CD4-positive, alpha-beta T cell (primary cell): ENCODE measurements around the gene TROAP. TPM values are rescaled to one million over a fixed set of nuclear protein-coding genes. Genes with fewer than 3 reads are reported as not detected.

Source experiments
- ATAC-seq: fragments of 200-7000 bp; cut with Tn5 transposase; one replicate; pipeline ENCODE4 v1.10.0; 2022; ENCODE audit warnings: mild to moderate bottlenecking; ENCODE audit not compliant: poor library complexity
- CTCF ChIA-PET: fragments of 350-600 bp; sonication (Branson Sonifier 250); formaldehyde crosslinking; loops from one replicate; lab custom pipeline; 2021; ENCODE audit warnings: antibody characterized with exemption, inconsistent platforms; lab: Charles Lee
- POLR2A ChIA-PET: fragments of 350-600 bp; sonication (Branson Sonifier 250); formaldehyde crosslinking; loops from one replicate; lab custom pipeline; 2021; ENCODE audit warnings: antibody characterized with exemption, inconsistent platforms; lab: Charles Lee
- DNase-seq, 14 experiments: peaks; one replicate each; pipeline ENCODE4 v3.0.0-alpha.2; 2013 to 2020; ENCODE audit warnings: mixed read lengths in 2 of 14
- H3K27ac ChIP-seq, 2 donors: one replicate each; pipeline versions ENCODE4 v1.5.1 to v1.7.0; 2013; ENCODE audit warnings: low read length in 2 of 2, low read depth in 1 of 2, mild to moderate bottlenecking in 1 of 2
- H3K27me3 ChIP-seq, 2 experiments: 1 replicate in 1 of 2; 2 replicates in 1 of 2; pipeline versions ENCODE4 v1.6.1 to v1.7.0; 2013; ENCODE audit warnings: low read length in 2 of 2, control low read depth in 1 of 2, mild to moderate bottlenecking in 1 of 2, moderate library complexity in 1 of 2; ENCODE audit not compliant: insufficient read depth in 2 of 2, control insufficient read depth in 1 of 2
- H3K36me3 ChIP-seq: one replicate; pipeline ENCODE4 v1.6.1; 2013; ENCODE audit warnings: low read length, control low read depth; ENCODE audit not compliant: insufficient read depth
- H3K4me1 ChIP-seq: one replicate; pipeline ENCODE4 v1.6.1; 2013; ENCODE audit warnings: low read length, control low read depth; ENCODE audit not compliant: insufficient read depth
- H3K4me3 ChIP-seq: one replicate; pipeline ENCODE4 v1.5.1; 2013; ENCODE audit warnings: mild to moderate bottlenecking, low read length, moderate library complexity
- H3K9me3 ChIP-seq, 2 experiments: 1 replicate in 1 of 2; 2 replicates in 1 of 2; pipeline versions ENCODE4 v1.6.1 to v1.7.0; 2013; ENCODE audit warnings: low read length in 2 of 2, mild to moderate bottlenecking in 2 of 2, control low read depth in 1 of 2, moderate library complexity in 1 of 2; ENCODE audit not compliant: control insufficient read depth in 1 of 2, insufficient read depth in 1 of 2
- H3K27ac Mint-ChIP-seq: one replicate; pipeline ENCODE4 v1.8.0; 2020; ENCODE audit warnings: mixed read lengths
- H3K27me3 Mint-ChIP-seq: one replicate; pipeline ENCODE4 v1.8.0; 2021; ENCODE audit warnings: mixed read lengths
- H3K36me3 Mint-ChIP-seq: one replicate; pipeline ENCODE4 v1.8.0; 2021; ENCODE audit warnings: low read depth, mixed read lengths
- H3K4me1 Mint-ChIP-seq: one replicate; pipeline ENCODE4 v1.8.0; 2021; ENCODE audit warnings: low read depth, mixed read lengths
- H3K4me3 Mint-ChIP-seq: one replicate; pipeline ENCODE4 v1.8.0; 2020; ENCODE audit warnings: mild to moderate bottlenecking, mixed read lengths
- H3K9me3 Mint-ChIP-seq: one replicate; pipeline ENCODE4 v1.8.0; 2020; ENCODE audit warnings: mixed read lengths
- intact Hi-C, 2 experiments: fragments of 100-400 bp; cut with DNase I in 1 of 2; cut with micrococcal nuclease in 1 of 2; formaldehyde crosslinking; loops; one replicate each; pipeline versions ENCODE4 v1.15.1 to v1.9.0; 2023 to 2025; cut with DNase I, micrococcal nuclease
- total RNA-seq, 174 experiments: library from RNA in 2 of 174; stranded (reverse) in 2 of 174; gene quantifications; one replicate each; pipeline ENCODE4 v1.2.3 and lab custom pipeline; 2021 to 2026
- TF ChIP-seq, protein P1 (sequence below): fragments of 200-600 bp; IDR thresholded peaks from one replicate; pipeline ENCODE4 v1.8.0; 2022; ENCODE audit warnings: antibody characterized with exemption, mild to moderate bottlenecking

TROAP gene
- total RNA-seq, 2 experiments from 2014 or later: 0.30 to 0.31 TPM

DNA sequence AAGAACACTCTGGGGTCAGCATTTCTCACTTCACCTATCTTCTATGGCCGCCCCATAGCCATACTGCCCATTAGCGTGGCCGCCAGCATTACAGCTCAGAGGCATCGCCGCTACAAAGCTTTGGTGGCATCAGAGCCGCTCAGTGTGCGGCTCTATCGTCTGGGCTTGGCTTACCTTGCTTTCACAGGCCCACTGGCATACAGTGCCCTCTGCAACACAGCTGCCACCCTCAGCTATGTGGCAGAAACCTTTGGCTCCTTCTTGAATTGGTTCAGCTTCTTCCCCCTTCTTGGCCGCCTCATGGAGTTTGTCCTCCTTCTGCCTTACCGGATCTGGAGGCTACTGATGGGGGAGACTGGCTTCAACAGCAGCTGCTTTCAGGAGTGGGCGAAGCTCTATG is 26.2 kb downstream of the TROAP start:
- intact Hi-C loops: no loop called here
- Histone ChIP-seq H3K4me3 (no peak overlapping the region), H3K4me1 (peaks cover 40% of the 10 kb centered on the region), H3K36me3 (no peaks in the 10 kb centered on the region), H3K9me3 (peaks cover 0 to 20% of the 10 kb centered on the region in 2 experiments), H3K27me3 (peaks cover 72 to 80% of the 10 kb centered on the region in 2 experiments), H3K27ac (no peak overlapping the region)
- ATAC-seq (no peak), DNase-seq (no peak)
- ChIA-PET POLR2A (no interaction called here), CTCF (interaction anchor here (1.2 kb wide), 1 partner anchor 18 kb away, joined by 3 read pairs; no protein-coding TSS in a partner anchor)
- no peak overlapping the region for H3K27ac Mint-ChIP-seq
- H3K36me3 Mint-ChIP-seq: no peaks in the 10 kb centered on the region
- peaks cover 23% of the 10 kb centered on the region for H3K4me1 Mint-ChIP-seq
- TF ChIP-seq, protein P1, sequence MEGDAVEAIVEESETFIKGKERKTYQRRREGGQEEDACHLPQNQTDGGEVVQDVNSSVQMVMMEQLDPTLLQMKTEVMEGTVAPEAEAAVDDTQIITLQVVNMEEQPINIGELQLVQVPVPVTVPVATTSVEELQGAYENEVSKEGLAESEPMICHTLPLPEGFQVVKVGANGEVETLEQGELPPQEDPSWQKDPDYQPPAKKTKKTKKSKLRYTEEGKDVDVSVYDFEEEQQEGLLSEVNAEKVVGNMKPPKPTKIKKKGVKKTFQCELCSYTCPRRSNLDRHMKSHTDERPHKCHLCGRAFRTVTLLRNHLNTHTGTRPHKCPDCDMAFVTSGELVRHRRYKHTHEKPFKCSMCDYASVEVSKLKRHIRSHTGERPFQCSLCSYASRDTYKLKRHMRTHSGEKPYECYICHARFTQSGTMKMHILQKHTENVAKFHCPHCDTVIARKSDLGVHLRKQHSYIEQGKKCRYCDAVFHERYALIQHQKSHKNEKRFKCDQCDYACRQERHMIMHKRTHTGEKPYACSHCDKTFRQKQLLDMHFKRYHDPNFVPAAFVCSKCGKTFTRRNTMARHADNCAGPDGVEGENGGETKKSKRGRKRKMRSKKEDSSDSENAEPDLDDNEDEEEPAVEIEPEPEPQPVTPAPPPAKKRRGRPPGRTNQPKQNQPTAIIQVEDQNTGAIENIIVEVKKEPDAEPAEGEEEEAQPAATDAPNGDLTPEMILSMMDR: no peak
- H3K9me3 Mint-ChIP-seq: no peaks in the 10 kb centered on the region
- H3K27me3 Mint-ChIP-seq: peaks cover 83% of the 10 kb centered on the region
- no peak overlapping the region for H3K4me3 Mint-ChIP-seq

DNA sequence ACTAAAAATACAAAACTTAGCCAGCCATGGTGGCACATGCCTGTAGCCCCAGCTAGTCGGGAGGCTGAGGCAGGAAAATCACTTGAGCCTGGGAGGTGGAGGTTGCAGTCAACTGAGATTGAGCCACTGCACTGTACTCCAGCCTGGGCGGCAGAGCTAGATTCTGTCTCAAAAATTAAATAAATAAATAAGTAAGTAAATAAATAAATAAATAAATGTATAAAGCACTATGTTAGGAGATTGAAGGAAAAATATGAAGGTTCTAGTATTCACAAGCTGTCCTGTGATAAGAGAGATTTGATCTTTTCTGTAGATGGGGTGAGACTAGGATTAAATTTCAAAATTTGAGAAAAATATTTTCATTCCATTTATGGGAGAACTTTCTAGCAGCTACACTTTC is 29.3 kb downstream of the TROAP start:
- no peaks in the 10 kb centered on the region for H3K9me3 Mint-ChIP-seq
- intact Hi-C loops: no loop called here
- H3K4me3 Mint-ChIP-seq: no peak overlapping the region
- ATAC-seq (no peak), DNase-seq (no peak)
- peaks cover 73% of the 10 kb centered on the region for H3K27me3 Mint-ChIP-seq
- no peaks in the 10 kb centered on the region for H3K36me3 Mint-ChIP-seq
- no peak overlapping the region for H3K27ac Mint-ChIP-seq
- Histone ChIP-seq H3K27me3 (peaks cover 48 to 55% of the 10 kb centered on the region in 2 experiments), H3K4me3 (no peak overlapping the region), H3K4me1 (peaks cover 10% of the 10 kb centered on the region), H3K9me3 (no peaks in the 10 kb centered on the region), H3K27ac (no peak overlapping the region), H3K36me3 (no peaks in the 10 kb centered on the region)
- ChIA-PET POLR2A (interaction anchor here (1.2 kb wide), 1 partner anchor 15 kb away, joined by 4 read pairs; the partner anchor contains the start of gene SPATS2), CTCF (interaction anchor here (1.5 kb wide), 1 partner anchor 10 kb away, joined by 6 read pairs; no protein-coding TSS in a partner anchor)
- TF ChIP-seq, protein P1: no peak
- H3K4me1 Mint-ChIP-seq: peaks cover 1% of the 10 kb centered on the region

DNA sequence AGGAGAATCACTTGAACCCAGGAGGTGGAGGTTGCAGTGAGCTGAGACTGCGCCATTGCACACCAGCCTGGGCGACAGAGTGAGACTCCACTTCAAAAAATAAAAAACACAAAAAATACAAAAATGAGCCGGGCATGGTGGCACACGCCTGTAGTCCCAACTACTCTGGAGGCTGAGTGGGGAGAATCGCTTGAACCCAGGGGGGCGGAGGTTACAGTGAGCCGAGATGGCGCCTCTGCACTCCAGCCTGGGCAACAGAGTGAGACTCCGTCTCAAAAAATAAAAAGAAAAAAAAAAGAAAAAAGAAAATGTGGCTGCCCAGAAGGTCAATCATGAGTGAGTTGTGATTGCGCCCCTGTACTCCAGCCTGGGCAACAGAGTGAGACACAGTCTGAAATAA is 32.9 kb downstream of the TROAP start:
- intact Hi-C loops: loop anchor here in 1 of 2 experiments (5.0 kb wide), 1 partner anchor 266 kb away; the partner anchor contains the start of gene PRPF40B
- Histone ChIP-seq H3K4me3 (no peak overlapping the region), H3K9me3 (no peaks in the 10 kb centered on the region), H3K27ac (no peak overlapping the region), H3K36me3 (no peaks in the 10 kb centered on the region), H3K27me3 (peaks cover 22 to 24% of the 10 kb centered on the region in 2 experiments), H3K4me1 (peaks cover 3% of the 10 kb centered on the region)
- Mint-ChIP-seq H3K36me3 (no peaks in the 10 kb centered on the region), H3K9me3 (no peaks in the 10 kb centered on the region), H3K27me3 (peaks cover 50% of the 10 kb centered on the region), H3K27ac (no peak overlapping the region), H3K4me3 (no peak overlapping the region), H3K4me1 (peaks cover 7% of the 10 kb centered on the region)
- DNase-seq (no peak), ATAC-seq (no peak)
- ChIA-PET POLR2A (interaction anchor here (3.7 kb wide), 1 partner anchor 11 kb away, joined by 24 read pairs; the partner anchor contains the start of gene SPATS2), CTCF (no interaction called here)
- TF ChIP-seq, protein P1: no peak
